Nephron (organoid): ENCODE data around the gene ARL6IP4.

ENCODE experiments used
- H3K27ac Mint-ChIP-seq, 3 experiments: 2 replicates each; pipeline ENCODE4 v1.8.0; 2020; ENCODE audit warnings: mixed read lengths in 3 of 3, mild to moderate bottlenecking in 2 of 3, moderate library complexity in 1 of 3
- H3K27me3 Mint-ChIP-seq: 2 replicates; pipeline ENCODE4 v1.8.0; 2021; ENCODE audit warnings: low read depth, mild to moderate bottlenecking, moderate library complexity, mixed read lengths
- H3K36me3 Mint-ChIP-seq: 2 replicates; pipeline ENCODE4 v1.8.0; 2020; ENCODE audit warnings: low read depth, mixed read lengths
- H3K4me1 Mint-ChIP-seq: 2 replicates; pipeline ENCODE4 v1.8.0; 2020; ENCODE audit warnings: mixed read lengths
- H3K4me3 Mint-ChIP-seq, 3 experiments: 2 replicates each; pipeline ENCODE4 v1.8.0; 2020; ENCODE audit warnings: mild to moderate bottlenecking in 3 of 3, mixed read lengths in 3 of 3, moderate library complexity in 2 of 3
- H3K9me3 Mint-ChIP-seq: 2 replicates; pipeline ENCODE4 v1.8.0; 2020; ENCODE audit warnings: mixed read lengths
- TF ChIP-seq, protein P1 (sequence below), 3 experiments: fragments of 200-600 bp; sonication (generic); IDR thresholded peaks; one replicate each; pipeline ENCODE4 v1.5.0; 2021; ENCODE audit warnings: antibody characterized with exemption in 3 of 3; ENCODE audit not compliant: unreplicated experiment in 3 of 3

The ARL6IP4 gene

DNA sequence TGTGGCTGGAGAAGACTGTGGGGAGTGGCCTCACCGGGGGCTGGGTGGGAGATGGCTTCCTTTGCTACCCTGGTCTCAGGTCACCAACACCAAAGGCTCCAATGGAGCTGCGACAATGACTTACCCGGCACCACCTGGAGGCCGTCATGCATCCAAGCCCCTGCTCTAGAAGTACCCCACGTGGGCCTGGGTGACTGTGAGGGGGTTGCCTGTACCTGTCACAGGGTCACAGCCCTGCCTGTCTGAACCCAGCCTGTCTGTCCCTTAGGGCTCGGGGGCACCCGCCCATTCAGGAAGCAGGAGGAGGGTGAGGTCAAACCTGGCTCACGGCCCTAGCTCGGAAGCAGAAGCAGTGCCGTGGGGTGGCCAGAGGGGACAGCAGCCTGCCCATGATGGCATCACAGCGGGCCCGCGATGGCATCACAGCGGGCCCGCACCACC is 33.1 kb upstream of the ARL6IP4 start:
- Mint-ChIP-seq H3K4me3 (no peak overlapping the region), H3K36me3 (peaks cover 7% of the 10 kb centered on the region), H3K27me3 (peaks cover 3% of the 10 kb centered on the region), H3K4me1 (peaks cover 14% of the 10 kb centered on the region), H3K27ac (peak overlapping the region in 1 of 3 experiments; percentile 10), H3K9me3 (no peaks in the 10 kb centered on the region)
- TF ChIP-seq, protein P1, sequence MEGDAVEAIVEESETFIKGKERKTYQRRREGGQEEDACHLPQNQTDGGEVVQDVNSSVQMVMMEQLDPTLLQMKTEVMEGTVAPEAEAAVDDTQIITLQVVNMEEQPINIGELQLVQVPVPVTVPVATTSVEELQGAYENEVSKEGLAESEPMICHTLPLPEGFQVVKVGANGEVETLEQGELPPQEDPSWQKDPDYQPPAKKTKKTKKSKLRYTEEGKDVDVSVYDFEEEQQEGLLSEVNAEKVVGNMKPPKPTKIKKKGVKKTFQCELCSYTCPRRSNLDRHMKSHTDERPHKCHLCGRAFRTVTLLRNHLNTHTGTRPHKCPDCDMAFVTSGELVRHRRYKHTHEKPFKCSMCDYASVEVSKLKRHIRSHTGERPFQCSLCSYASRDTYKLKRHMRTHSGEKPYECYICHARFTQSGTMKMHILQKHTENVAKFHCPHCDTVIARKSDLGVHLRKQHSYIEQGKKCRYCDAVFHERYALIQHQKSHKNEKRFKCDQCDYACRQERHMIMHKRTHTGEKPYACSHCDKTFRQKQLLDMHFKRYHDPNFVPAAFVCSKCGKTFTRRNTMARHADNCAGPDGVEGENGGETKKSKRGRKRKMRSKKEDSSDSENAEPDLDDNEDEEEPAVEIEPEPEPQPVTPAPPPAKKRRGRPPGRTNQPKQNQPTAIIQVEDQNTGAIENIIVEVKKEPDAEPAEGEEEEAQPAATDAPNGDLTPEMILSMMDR (IDR thresholded peaks at IDR 0.05; ENCODE audit: unreplicated experiment in 3 of 3): no peak

DNA sequence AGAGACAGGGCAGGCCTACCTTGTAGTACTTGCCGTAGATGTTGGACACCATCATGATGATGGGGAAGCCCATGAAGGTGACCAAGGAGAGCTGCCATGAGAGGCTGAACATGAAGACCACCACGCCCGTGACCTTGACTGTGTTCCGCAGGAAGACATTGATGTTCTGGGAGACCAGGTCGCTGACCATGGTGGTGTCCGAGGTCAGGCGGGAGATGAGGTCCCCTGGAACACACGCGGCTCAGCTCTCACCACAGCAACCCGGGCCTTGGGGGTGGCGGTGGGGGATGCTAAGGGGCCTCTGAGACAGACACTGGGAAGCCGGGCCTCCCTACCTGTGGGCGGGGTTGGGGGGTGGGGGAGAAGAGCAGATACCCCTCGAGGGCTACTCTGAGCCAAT is 31.9 kb upstream of the ARL6IP4 start:
- TF ChIP-seq, protein P1 (IDR thresholded peaks at IDR 0.05; ENCODE audit: unreplicated experiment in 3 of 3): no peak
- Mint-ChIP-seq H3K4me3 (no peak overlapping the region), H3K4me1 (peaks cover 11% of the 10 kb centered on the region), H3K27me3 (peaks cover 3% of the 10 kb centered on the region), H3K9me3 (no peaks in the 10 kb centered on the region), H3K27ac (no peak overlapping the region), H3K36me3 (peaks cover 7% of the 10 kb centered on the region)

DNA sequence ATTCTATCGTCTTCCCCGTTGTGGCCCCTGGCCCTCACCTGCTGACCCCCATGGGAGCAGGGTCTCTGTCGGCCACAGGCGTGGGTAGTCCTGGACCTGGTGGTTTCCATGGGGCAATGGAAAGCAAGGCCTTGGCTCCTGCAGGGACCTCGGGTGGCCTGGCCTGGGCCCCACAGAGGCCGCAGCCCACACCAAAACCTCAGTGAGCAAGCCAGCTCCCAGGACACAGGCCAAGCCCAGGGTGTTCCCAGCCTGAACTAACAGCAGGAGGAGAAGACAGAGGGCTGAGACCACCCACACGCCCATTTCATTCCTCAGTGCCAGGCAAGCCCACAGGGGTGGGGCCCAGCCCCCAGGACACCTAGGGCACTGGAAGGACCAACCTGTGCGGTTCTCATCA is 31.1 kb upstream of the ARL6IP4 start:
- TF ChIP-seq, protein P1 (IDR thresholded peaks at IDR 0.05; ENCODE audit: unreplicated experiment in 3 of 3): no peak
- no peaks in the 10 kb centered on the region for H3K9me3 Mint-ChIP-seq
- H3K27me3 Mint-ChIP-seq: peaks cover 3% of the 10 kb centered on the region
- H3K36me3 Mint-ChIP-seq: peaks cover 7% of the 10 kb centered on the region
- peaks cover 11% of the 10 kb centered on the region for H3K4me1 Mint-ChIP-seq
- H3K27ac Mint-ChIP-seq: no peak overlapping the region
- H3K4me3 Mint-ChIP-seq: no peak overlapping the region

DNA sequence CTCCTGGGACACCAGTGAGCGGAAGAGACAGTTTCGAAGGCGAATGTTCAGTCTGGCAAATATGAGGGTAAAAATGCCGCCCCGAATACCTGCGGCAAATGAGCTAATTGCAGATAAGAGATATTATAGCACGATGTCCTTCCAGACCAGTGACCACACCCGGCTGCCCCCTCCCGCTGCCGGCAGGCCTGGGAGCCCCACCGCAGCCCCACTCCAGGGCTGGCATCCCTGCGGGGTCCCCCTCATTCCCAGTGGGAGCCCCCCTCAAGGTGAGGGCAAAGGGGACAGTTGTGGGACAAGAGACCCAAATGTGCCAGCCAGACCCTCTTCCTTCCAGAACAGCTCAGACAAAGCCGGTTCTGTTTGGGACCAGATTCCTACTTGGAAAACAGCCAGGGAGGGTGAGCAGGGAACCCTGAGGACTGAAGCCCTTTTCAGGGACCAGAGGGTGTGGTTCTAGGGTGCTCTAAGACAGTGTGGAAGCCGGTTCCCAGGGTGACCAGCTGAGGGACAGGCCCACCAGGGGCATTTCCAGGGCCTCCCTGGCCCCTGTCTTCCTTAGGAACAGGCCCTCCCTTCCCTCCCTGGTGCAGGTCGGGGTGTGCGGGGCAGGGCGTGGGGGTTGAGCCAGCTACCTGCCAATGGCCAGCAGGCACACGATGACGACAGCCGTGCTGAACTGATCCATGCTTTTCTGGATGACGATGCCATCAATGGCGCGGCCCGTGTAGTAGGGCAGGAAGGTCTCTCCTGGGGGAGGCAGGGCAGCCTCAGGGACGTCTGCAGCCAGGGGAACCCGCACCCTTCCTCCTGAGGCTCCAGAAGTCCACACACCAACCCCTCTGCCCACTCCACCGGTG is 30.4 kb upstream of the ARL6IP4 start:
- H3K4me1 Mint-ChIP-seq: peaks cover 13% of the 10 kb centered on the region
- no peak overlapping the region for H3K27ac Mint-ChIP-seq
- H3K36me3 Mint-ChIP-seq: peaks cover 7% of the 10 kb centered on the region
- H3K4me3 Mint-ChIP-seq: no peak overlapping the region
- peaks cover 3% of the 10 kb centered on the region for H3K27me3 Mint-ChIP-seq
- TF ChIP-seq, protein P1 (IDR thresholded peaks at IDR 0.05; ENCODE audit: unreplicated experiment in 3 of 3): no peak
- H3K9me3 Mint-ChIP-seq: no peaks in the 10 kb centered on the region

DNA sequence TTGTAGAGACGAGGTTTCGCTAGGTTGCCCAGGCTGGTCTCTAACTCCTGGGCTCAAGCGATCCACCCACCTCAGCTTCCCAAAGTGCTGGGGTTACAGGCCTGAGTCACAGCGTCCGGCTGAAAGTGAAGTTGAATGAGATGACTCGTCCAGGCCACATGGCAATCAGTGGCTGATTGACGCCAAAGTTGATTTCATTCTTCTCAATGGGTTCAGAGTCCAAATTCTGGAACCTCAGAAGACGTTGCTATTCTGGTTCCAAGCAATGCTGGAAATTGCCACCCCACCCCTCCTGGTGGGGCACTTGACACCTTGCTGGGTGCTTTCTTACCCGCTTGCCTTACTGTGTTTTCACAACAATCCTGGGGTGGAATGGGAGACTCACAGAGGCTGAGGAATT is 29.1 kb upstream of the ARL6IP4 start:
- H3K27me3 Mint-ChIP-seq: peaks cover 3% of the 10 kb centered on the region

More for the DNA sequence above, 29.1 kb upstream of the ARL6IP4 start:
- H3K4me3 Mint-ChIP-seq: no peak overlapping the region
- TF ChIP-seq, protein P1 (IDR thresholded peaks at IDR 0.05; ENCODE audit: unreplicated experiment in 3 of 3): no peak
- no peaks in the 10 kb centered on the region for H3K9me3 Mint-ChIP-seq
- H3K27ac Mint-ChIP-seq: no peak overlapping the region
- H3K4me1 Mint-ChIP-seq: peaks cover 16% of the 10 kb centered on the region
- H3K36me3 Mint-ChIP-seq: peaks cover 7% of the 10 kb centered on the region
